A673 (cell line): ENCODE results near the gene OSBPL1A. TPM values are rescaled to one million over a fixed set of nuclear protein-coding genes. Genes with fewer than 3 reads are reported as not detected.

Experiments
- BruUV-seq: library from RNA; stranded (reverse); fragments of 400-500 nt; replicated peaks from 2 replicates; lab custom pipeline; 2021; lab: Mats Ljungman, UMichigan
- CTCF ChIA-PET: fragments of 300-600 bp; sonication (Branson Sonifier 250); formaldehyde crosslinking; loops from one replicate; lab custom pipeline; 2022; ENCODE audit warnings: antibody characterized with exemption; lab: Charles Lee
- POLR2A ChIA-PET: fragments of 300-600 bp; sonication (Branson Sonifier 250); formaldehyde crosslinking; loops from one replicate; lab custom pipeline; 2022; ENCODE audit warnings: antibody characterized with exemption; ENCODE audit not compliant: low non-redundant PET; lab: Charles Lee
- DNase-seq: peaks from one replicate; pipeline ENCODE4 v3.0.0-alpha.2; 2015; ENCODE audit warnings: low spot score
- H3K27ac ChIP-seq: fragments of 200-600 bp; sonication (generic); 2 replicates; pipeline ENCODE4 v1.5.1; 2016; ENCODE audit warnings: mixed run types, low read depth, mild to moderate bottlenecking, mixed read lengths, antibody characterized with exemption, low read length; ENCODE audit not compliant: poor library complexity, severe bottlenecking
- H3K27me3 ChIP-seq: fragments of 200-600 bp; sonication (generic); replicated peaks from 2 replicates; pipeline ENCODE4 v1.6.1; 2017; ENCODE audit warnings: mixed run types, low read depth, mild to moderate bottlenecking, mixed read lengths, antibody characterized with exemption, low read length; ENCODE audit not compliant: insufficient read depth, poor library complexity
- H3K36me3 ChIP-seq: fragments of 200-600 bp; sonication (generic); 2 replicates; pipeline ENCODE4 v1.6.1; 2016; ENCODE audit warnings: mixed run types, mild to moderate bottlenecking, mixed read lengths, antibody characterized with exemption, low read length; ENCODE audit not compliant: insufficient read depth, poor library complexity, severe bottlenecking
- H3K4me1 ChIP-seq: fragments of 200-600 bp; sonication (generic); 2 replicates; pipeline ENCODE4 v1.6.1; 2017; ENCODE audit warnings: mixed run types, mild to moderate bottlenecking, mixed read lengths, antibody characterized with exemption, low read length; ENCODE audit not compliant: insufficient read depth, poor library complexity, severe bottlenecking
- H3K4me3 ChIP-seq: fragments of 200-600 bp; sonication (generic); 2 replicates; pipeline ENCODE4 v1.5.1; 2016; ENCODE audit warnings: low read depth, mixed run types, mild to moderate bottlenecking, mixed read lengths, low read length; ENCODE audit not compliant: poor library complexity, severe bottlenecking
- H3K9me3 ChIP-seq: fragments of 200-600 bp; sonication (generic); 2 replicates; pipeline ENCODE4 v1.6.1; 2016; ENCODE audit warnings: mixed run types, low read depth, mild to moderate bottlenecking, mixed read lengths, antibody characterized with exemption, low read length; ENCODE audit not compliant: poor library complexity, severe bottlenecking
- EZH2 ChIP-seq: fragments of 200-600 bp; sonication (generic); IDR thresholded peaks from 2 replicates; pipeline ENCODE4 v1.6.1; 2017; ENCODE audit warnings: borderline replicate concordance, low read depth, mild to moderate bottlenecking, mixed read lengths, antibody characterized with exemption, low read length; ENCODE audit not compliant: poor library complexity, severe bottlenecking
- intact Hi-C: fragments of 100-400 bp; cut with micrococcal nuclease; formaldehyde crosslinking; loops from one replicate; pipeline ENCODE4 v1.10.0; 2022; ENCODE audit not compliant: unreplicated experiment
- total RNA-seq: library from RNA; stranded (reverse); gene quantifications from 2 replicates; pipeline ENCODE4 v1.2.3, GENCODE V29; 2021
- TF ChIP-seq, protein P1 (sequence below): fragments of 300-800, 200-600 bp; sonication (generic); conservative IDR thresholded peaks from 2 replicates; pipeline ENCODE4 v1.5.1; 2017; ENCODE audit warnings: low read depth, mild to moderate bottlenecking, antibody characterized with exemption, low read length, moderate library complexity, mixed read lengths

The OSBPL1A gene
- total RNA-seq, 1 experiment from 2014 or later = 26.1 TPM

DNA sequence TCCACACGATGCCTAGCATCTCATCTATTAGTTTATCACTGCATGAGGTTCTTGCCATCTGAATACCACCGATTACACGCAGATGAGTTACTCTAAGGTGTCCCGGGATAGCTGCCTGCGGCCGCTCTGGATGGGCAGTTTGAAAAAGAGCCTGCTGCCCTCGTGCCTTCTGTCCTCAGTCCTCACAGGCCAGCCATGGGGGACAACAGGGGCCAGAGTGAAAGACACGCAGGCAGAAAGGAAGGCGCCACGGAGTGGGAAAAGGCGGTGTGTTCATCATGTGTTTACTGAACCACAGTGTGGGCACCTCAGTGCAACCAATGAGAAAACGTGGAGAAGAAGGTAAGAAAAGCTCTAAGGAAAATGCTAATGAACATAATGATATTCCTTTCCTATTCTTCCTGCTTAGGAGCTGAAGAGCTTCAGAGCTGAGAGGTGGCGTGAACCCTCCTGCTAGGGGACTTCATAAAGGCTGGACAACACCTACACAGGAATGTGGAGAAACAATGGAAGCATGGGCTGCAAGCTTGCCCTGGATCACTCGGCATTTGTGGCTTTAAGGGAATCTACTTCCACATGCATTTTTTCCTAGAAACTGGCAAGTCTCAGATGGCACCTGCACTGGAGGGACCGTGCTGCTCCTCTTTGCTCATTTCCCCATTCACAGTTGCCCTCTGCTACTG lies 207.8 kb downstream of the OSBPL1A start:
- intact Hi-C loops = no loop called here
- H3K9me3 ChIP-seq = no peaks in the 10 kb centered on the region
- no TSS peak for BruUV-seq
- POLR2A ChIA-PET = interaction anchor here (0.6 kb wide), 1 partner anchor 19 kb away, joined by 5 read pairs; no protein-coding TSS in a partner anchor
- no peak overlapping the region for H3K4me3 ChIP-seq
- CTCF ChIA-PET = no interaction called here
- DNase-seq = no peak
- TF ChIP-seq, protein P1, sequence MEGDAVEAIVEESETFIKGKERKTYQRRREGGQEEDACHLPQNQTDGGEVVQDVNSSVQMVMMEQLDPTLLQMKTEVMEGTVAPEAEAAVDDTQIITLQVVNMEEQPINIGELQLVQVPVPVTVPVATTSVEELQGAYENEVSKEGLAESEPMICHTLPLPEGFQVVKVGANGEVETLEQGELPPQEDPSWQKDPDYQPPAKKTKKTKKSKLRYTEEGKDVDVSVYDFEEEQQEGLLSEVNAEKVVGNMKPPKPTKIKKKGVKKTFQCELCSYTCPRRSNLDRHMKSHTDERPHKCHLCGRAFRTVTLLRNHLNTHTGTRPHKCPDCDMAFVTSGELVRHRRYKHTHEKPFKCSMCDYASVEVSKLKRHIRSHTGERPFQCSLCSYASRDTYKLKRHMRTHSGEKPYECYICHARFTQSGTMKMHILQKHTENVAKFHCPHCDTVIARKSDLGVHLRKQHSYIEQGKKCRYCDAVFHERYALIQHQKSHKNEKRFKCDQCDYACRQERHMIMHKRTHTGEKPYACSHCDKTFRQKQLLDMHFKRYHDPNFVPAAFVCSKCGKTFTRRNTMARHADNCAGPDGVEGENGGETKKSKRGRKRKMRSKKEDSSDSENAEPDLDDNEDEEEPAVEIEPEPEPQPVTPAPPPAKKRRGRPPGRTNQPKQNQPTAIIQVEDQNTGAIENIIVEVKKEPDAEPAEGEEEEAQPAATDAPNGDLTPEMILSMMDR = no peak
- TF ChIP-seq EZH2 = no peak
- no peaks in the 10 kb centered on the region for H3K4me1 ChIP-seq
- H3K27me3 ChIP-seq = no peaks in the 10 kb centered on the region
- H3K36me3 ChIP-seq = no peaks in the 10 kb centered on the region
- H3K27ac ChIP-seq = no peak overlapping the region

DNA sequence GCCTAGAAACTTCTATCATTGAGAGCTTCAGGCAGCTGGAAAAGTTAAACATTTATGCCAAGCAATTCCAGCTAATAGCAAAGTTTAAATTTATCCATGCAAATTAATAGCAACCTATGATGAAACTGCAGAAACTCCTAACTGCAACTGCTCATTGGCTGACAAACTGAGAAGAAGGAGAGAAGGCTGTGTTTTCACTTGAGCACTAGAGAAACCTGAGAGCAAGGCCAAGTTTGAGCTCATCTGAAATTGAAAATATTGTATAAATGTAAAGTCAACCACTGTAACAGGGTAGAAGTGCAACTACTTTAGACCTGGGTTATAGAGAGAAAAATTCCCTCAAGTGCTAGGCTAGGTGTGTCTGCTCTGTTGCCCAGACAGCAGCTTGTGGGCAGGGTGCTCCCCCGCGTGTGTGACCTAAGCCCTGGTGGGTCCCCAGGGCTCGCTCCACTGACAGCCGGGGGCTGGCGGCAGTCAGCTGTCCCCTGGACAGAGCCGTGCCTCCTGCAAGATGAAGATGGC lies 208.6 kb downstream of the OSBPL1A start:
- Histone ChIP-seq H3K27me3 (no peaks in the 10 kb centered on the region), H3K36me3 (no peaks in the 10 kb centered on the region), H3K4me1 (no peaks in the 10 kb centered on the region), H3K27ac (no peak overlapping the region), H3K9me3 (no peaks in the 10 kb centered on the region), H3K4me3 (no peak overlapping the region)
- CTCF ChIA-PET = interaction anchor here (1.2 kb wide), 1 partner anchor 13 kb away, joined by 3 read pairs; no protein-coding TSS in a partner anchor
- intact Hi-C loops = no loop called here
- DNase-seq = no peak
- TF ChIP-seq, protein P1 = no peak
- no peak for TF ChIP-seq EZH2
- POLR2A ChIA-PET = interaction anchor here (0.6 kb wide), 1 partner anchor 20 kb away, joined by 5 read pairs; no protein-coding TSS in a partner anchor
- no TSS peak for BruUV-seq

DNA sequence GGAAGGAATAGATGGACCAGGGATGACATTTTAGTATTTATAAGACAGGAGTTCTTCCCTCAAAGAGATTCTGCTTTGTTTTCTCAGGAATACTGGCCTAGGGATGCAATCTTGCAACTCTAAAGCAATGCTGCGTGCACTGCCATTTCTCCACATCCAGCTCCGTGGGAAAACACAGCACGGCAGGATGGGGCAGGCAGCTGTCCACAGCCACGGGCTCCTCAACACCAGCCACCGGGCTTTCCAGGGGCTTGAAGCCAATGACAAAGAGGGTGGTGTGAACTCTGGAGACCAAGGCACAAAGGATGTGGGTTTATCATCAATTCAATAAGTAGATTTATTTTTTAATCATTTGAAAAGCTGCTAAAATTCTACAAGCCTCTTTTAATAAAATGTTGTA lies 209.5 kb downstream of the OSBPL1A start:
- TF ChIP-seq EZH2 = no peak
- TF ChIP-seq, protein P1 = no peak
- ChIA-PET POLR2A (no interaction called here), CTCF (interaction anchor here (1.2 kb wide), 1 partner anchor 12 kb away, joined by 3 read pairs; no protein-coding TSS in a partner anchor)
- Histone ChIP-seq H3K36me3 (no peaks in the 10 kb centered on the region), H3K4me3 (no peak overlapping the region), H3K27ac (no peak overlapping the region), H3K27me3 (no peaks in the 10 kb centered on the region), H3K4me1 (no peaks in the 10 kb centered on the region), H3K9me3 (no peaks in the 10 kb centered on the region)
- DNase-seq = no peak
- BruUV-seq = no TSS peak
- intact Hi-C loops = no loop called here
